H9 (cell line): Measurements from ENCODE around the gene IGF1R. TPM values are rescaled to one million over a fixed set of nuclear protein-coding genes. Genes with fewer than 3 reads are reported as not detected.

ENCODE experiments used
- DNase-seq: peaks from one replicate; pipeline ENCODE4 v3.0.0-alpha.2; 2017
- H2AFZ ChIP-seq: one replicate; pipeline ENCODE4 v1.6.1; 2013; ENCODE audit warnings: mild to moderate bottlenecking, low read length, control low read depth, moderate library complexity
- H2AK5ac ChIP-seq: 2 replicates; pipeline ENCODE4 v1.6.1; 2013; ENCODE audit warnings: low read length, control low read depth, mixed read lengths; ENCODE audit not compliant: insufficient read length
- H2BK120ac ChIP-seq: one replicate; pipeline ENCODE4 v1.6.1; 2013; ENCODE audit warnings: low read depth, mild to moderate bottlenecking, low read length, control low read depth, inconsistent platforms; ENCODE audit not compliant: poor library complexity, severe bottlenecking
- H2BK12ac ChIP-seq: 2 replicates; pipeline ENCODE4 v1.6.1; 2013; ENCODE audit warnings: low read length, control low read depth, mixed read lengths, low read depth; ENCODE audit not compliant: insufficient read length
- H2BK15ac ChIP-seq: 2 replicates; pipeline ENCODE4 v1.6.1; 2013; ENCODE audit warnings: low read depth, low read length, control low read depth
- H2BK20ac ChIP-seq: one replicate; pipeline ENCODE4 v1.6.1; 2013; ENCODE audit warnings: low read depth, mild to moderate bottlenecking, low read length, control low read depth, inconsistent platforms; ENCODE audit not compliant: poor library complexity, severe bottlenecking
- H2BK5ac ChIP-seq: 2 replicates; pipeline ENCODE4 v1.6.1; 2013; ENCODE audit warnings: low read length, control low read depth, mixed read lengths; ENCODE audit not compliant: insufficient read length
- H3K14ac ChIP-seq: 2 replicates; pipeline ENCODE4 v1.6.1; 2013; ENCODE audit warnings: low read length, control low read depth; ENCODE audit not compliant: insufficient read depth
- H3K18ac ChIP-seq: 2 replicates; pipeline ENCODE4 v1.6.1; 2013; ENCODE audit warnings: low read depth, mild to moderate bottlenecking, mixed read lengths, low read length, control low read depth; ENCODE audit not compliant: insufficient read length
- H3K23ac ChIP-seq: 2 replicates; pipeline ENCODE4 v1.6.1; 2013; ENCODE audit warnings: low read length, control low read depth, mixed read lengths, low read depth; ENCODE audit not compliant: insufficient read length
- H3K23me2 ChIP-seq: 2 replicates; pipeline ENCODE4 v1.6.1; 2013; ENCODE audit warnings: low read depth, mild to moderate bottlenecking, mixed read lengths, low read length, control low read depth; ENCODE audit not compliant: insufficient read length, poor library complexity, severe bottlenecking
- H3K27ac ChIP-seq: 2 replicates; pipeline ENCODE4 v1.5.1; 2013; ENCODE audit warnings: low read length, control low read depth, mixed read lengths, low read depth; ENCODE audit not compliant: insufficient read length
- H3K27me3 ChIP-seq: 2 replicates; pipeline ENCODE4 v1.6.1; 2013; ENCODE audit warnings: low read length, control low read depth, inconsistent platforms; ENCODE audit not compliant: insufficient read depth
- H3K4ac ChIP-seq: 2 replicates; pipeline ENCODE4 v1.6.1; 2013; ENCODE audit warnings: low read depth, mild to moderate bottlenecking, control low read depth, inconsistent platforms, low read length, moderate library complexity
- H3K4me1 ChIP-seq: 2 replicates; pipeline ENCODE4 v1.6.1; 2013; ENCODE audit warnings: low read length, control low read depth, inconsistent platforms; ENCODE audit not compliant: insufficient read depth
- H3K4me2 ChIP-seq: 2 replicates; pipeline ENCODE4 v1.6.1; 2013; ENCODE audit warnings: low read length, control low read depth, mixed read lengths; ENCODE audit not compliant: insufficient read length, insufficient read depth
- H3K56ac ChIP-seq: 2 replicates; pipeline ENCODE4 v1.6.1; 2013; ENCODE audit warnings: low read depth, mild to moderate bottlenecking, mixed read lengths, low read length, control low read depth; ENCODE audit not compliant: insufficient read length
- H3K79me1 ChIP-seq: 2 replicates; pipeline ENCODE4 v1.6.1; 2013; ENCODE audit warnings: low read depth, mild to moderate bottlenecking, moderate library complexity, low read length, control low read depth, inconsistent platforms; ENCODE audit not compliant: insufficient read depth, poor library complexity, severe bottlenecking
- H3K79me2 ChIP-seq: 2 replicates; pipeline ENCODE4 v1.6.1; 2013; ENCODE audit warnings: low read length, control low read depth, inconsistent platforms; ENCODE audit not compliant: insufficient read depth
- H3K9ac ChIP-seq: 2 replicates; pipeline ENCODE4 v1.6.1; 2013; ENCODE audit warnings: low read length, control low read depth, mixed read lengths; ENCODE audit not compliant: insufficient read length; ENCODE audit errors: extremely low read depth
- H3K9me3 ChIP-seq: one replicate; pipeline ENCODE4 v1.6.1; 2013; ENCODE audit warnings: low read depth, low read length, inconsistent platforms; ENCODE audit not compliant: control insufficient read depth
- H3T11ph ChIP-seq: one replicate; pipeline ENCODE4 v1.6.1; 2013; ENCODE audit warnings: mild to moderate bottlenecking, low read length, control low read depth, inconsistent platforms
- H4K20me1 ChIP-seq: one replicate; pipeline ENCODE4 v1.6.1; 2013; ENCODE audit not compliant: control insufficient read depth, insufficient read length, insufficient read depth
- H4K5ac ChIP-seq: 2 replicates; pipeline ENCODE4 v1.6.1; 2013; ENCODE audit warnings: low read depth, mild to moderate bottlenecking, mixed read lengths, low read length, control low read depth; ENCODE audit not compliant: insufficient read length
- H4K8ac ChIP-seq: replicated peaks from 2 replicates; pipeline ENCODE4 v1.6.1; 2013; ENCODE audit warnings: low read length, control low read depth, mixed read lengths, low read depth; ENCODE audit not compliant: insufficient read length
- H4K91ac ChIP-seq: 2 replicates; pipeline ENCODE4 v1.6.1; 2013; ENCODE audit warnings: low read depth, mild to moderate bottlenecking, moderate library complexity, mixed read lengths, low read length, control low read depth; ENCODE audit not compliant: insufficient read length
- H3K27ac Mint-ChIP-seq, 3 experiments: 2 replicates in 2 of 3; 3 replicates in 1 of 3; pipeline ENCODE4 v1.8.0; 2020 to 2021; ENCODE audit warnings: mixed read lengths in 3 of 3, mild to moderate bottlenecking in 1 of 3, moderate library complexity in 1 of 3
- H3K27me3 Mint-ChIP-seq: 2 replicates; pipeline ENCODE4 v1.8.0; 2021; ENCODE audit warnings: low read depth, mild to moderate bottlenecking, moderate library complexity, mixed read lengths
- H3K36me3 Mint-ChIP-seq, 3 experiments: 2 replicates in 2 of 3; 3 replicates in 1 of 3; pipeline ENCODE4 v1.8.0; 2020 to 2021; ENCODE audit warnings: low read depth in 3 of 3, mixed read lengths in 3 of 3; ENCODE audit not compliant: insufficient read depth in 1 of 3
- H3K4me1 Mint-ChIP-seq, 2 experiments: 2 replicates each; pipeline ENCODE4 v1.8.0; 2020; ENCODE audit warnings: mixed read lengths in 2 of 2
- H3K4me3 Mint-ChIP-seq, 2 experiments: 2 replicates in 1 of 2; 3 replicates in 1 of 2; pipeline ENCODE4 v1.8.0; 2020 to 2021; ENCODE audit warnings: mild to moderate bottlenecking in 2 of 2, mixed read lengths in 2 of 2, moderate library complexity in 1 of 2
- H3K9me3 Mint-ChIP-seq, 2 experiments: 2 replicates in 1 of 2; 3 replicates in 1 of 2; pipeline ENCODE4 v1.8.0; 2020; ENCODE audit warnings: mild to moderate bottlenecking in 2 of 2, mixed read lengths in 2 of 2, moderate library complexity in 1 of 2
- WGBS: extraction: QIAGEN DNeasy Blood & Tissue Kit; methylation state at CpG from one replicate; pipeline ENCODE4 v1.1.7; 2013; ENCODE audit warnings: missing lambda C conversion rate, low lambda C conversion rate, mixed read lengths; ENCODE audit not compliant: insufficient read length; ENCODE audit errors: extremely low coverage; 5-methylcytosine and 5-hydroxymethylcytosine counted together
- total RNA-seq: library from RNA; stranded (reverse); gene quantifications from 2 replicates; pipeline ENCODE4 v1.2.1, GENCODE V29; 2021
- TF ChIP-seq, protein P1 (sequence below): fragments of 200-600 bp; sonication (generic); conservative IDR thresholded peaks from 3 replicates; pipeline ENCODE4 v1.8.0; 2021; ENCODE audit warnings: antibody characterized with exemption, mild to moderate bottlenecking

Gene IGF1R
- total RNA-seq, 1 experiment from 2014 or later: 70.0 TPM

DNA sequence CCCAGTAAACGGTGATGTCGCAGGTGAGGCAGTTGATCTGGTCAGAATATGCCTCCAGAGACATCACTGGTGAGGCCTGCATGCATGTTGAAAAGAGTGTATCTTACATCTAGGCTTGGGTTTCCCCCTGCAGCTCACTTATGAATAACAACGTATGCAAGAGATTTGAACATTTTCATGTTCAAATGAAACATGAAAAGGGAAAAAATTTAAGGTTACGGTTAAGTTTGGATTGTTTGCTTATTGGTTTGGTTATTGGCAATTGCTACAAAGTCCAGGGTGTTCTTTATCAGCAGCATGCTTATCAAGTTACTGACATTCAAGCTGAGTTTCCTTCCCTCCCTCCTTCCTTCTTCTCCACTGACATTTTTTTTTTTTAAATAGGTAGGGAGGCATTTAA lies 123.2 kb downstream of the IGF1R start:
- Histone ChIP-seq H3T11ph (no peak overlapping the region), H2AFZ (no peak overlapping the region), H4K5ac (no peak overlapping the region), H3K79me1 (peaks cover 9% of the 10 kb centered on the region), H2BK120ac (no peak overlapping the region), H3K23me2 (no peaks in the 10 kb centered on the region), H2AK5ac (no peak overlapping the region), H2BK20ac (no peak overlapping the region), H3K14ac (no peak overlapping the region), H2BK5ac (no peak overlapping the region), H3K4me2 (no peak overlapping the region), H3K23ac (no peak overlapping the region), H3K18ac (no peak overlapping the region), H4K91ac (no peak overlapping the region), H3K27me3 (no peaks in the 10 kb centered on the region), H4K20me1 (no peaks in the 10 kb centered on the region), H3K4ac (no peak overlapping the region), H3K4me1 (peaks cover 26% of the 10 kb centered on the region; the same call in 1 of the 2 replicates), H3K9ac (no peak overlapping the region), H2BK12ac (no peak overlapping the region), H3K27ac (no peak overlapping the region), H3K9me3 (no peaks in the 10 kb centered on the region), H4K8ac (no peak overlapping the region), H3K56ac (no peak overlapping the region), H3K79me2 (peaks cover 38% of the 10 kb centered on the region; the same call in 1 of the 2 replicates), H2BK15ac (no peak overlapping the region)
- Mint-ChIP-seq H3K27ac (peak overlapping the region; percentile 21 to 36 (median 35); a peak in 3 of 7 replicates), H3K36me3 (no peaks in the 10 kb centered on the region; a peak in 1 of 7 replicates), H3K4me1 (peaks cover 81 to 84% of the 10 kb centered on the region in 2 experiments), H3K4me3 (no peak overlapping the region), H3K27me3 (no peaks in the 10 kb centered on the region), H3K9me3 (no peaks in the 10 kb centered on the region)
- DNase-seq: no peak
- TF ChIP-seq, protein P1, sequence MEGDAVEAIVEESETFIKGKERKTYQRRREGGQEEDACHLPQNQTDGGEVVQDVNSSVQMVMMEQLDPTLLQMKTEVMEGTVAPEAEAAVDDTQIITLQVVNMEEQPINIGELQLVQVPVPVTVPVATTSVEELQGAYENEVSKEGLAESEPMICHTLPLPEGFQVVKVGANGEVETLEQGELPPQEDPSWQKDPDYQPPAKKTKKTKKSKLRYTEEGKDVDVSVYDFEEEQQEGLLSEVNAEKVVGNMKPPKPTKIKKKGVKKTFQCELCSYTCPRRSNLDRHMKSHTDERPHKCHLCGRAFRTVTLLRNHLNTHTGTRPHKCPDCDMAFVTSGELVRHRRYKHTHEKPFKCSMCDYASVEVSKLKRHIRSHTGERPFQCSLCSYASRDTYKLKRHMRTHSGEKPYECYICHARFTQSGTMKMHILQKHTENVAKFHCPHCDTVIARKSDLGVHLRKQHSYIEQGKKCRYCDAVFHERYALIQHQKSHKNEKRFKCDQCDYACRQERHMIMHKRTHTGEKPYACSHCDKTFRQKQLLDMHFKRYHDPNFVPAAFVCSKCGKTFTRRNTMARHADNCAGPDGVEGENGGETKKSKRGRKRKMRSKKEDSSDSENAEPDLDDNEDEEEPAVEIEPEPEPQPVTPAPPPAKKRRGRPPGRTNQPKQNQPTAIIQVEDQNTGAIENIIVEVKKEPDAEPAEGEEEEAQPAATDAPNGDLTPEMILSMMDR: no peak
- WGBS: no CpG with 5 or more reads among the region's 4 CpGs
